SH-SY5Y (cell line): ENCODE measurements around the gene TRIM14.

Source experiments
- GATA2 ChIP-seq: IDR thresholded peaks from 2 replicates; pipeline ENCODE4 v1.6.1; 2011; ENCODE audit warnings: mild to moderate bottlenecking, low read depth, low read length
- GATA3 ChIP-seq: IDR thresholded peaks from 2 replicates; pipeline ENCODE4 v1.6.1; 2011; ENCODE audit warnings: low read depth, mild to moderate bottlenecking, low read length, moderate library complexity

DNA sequence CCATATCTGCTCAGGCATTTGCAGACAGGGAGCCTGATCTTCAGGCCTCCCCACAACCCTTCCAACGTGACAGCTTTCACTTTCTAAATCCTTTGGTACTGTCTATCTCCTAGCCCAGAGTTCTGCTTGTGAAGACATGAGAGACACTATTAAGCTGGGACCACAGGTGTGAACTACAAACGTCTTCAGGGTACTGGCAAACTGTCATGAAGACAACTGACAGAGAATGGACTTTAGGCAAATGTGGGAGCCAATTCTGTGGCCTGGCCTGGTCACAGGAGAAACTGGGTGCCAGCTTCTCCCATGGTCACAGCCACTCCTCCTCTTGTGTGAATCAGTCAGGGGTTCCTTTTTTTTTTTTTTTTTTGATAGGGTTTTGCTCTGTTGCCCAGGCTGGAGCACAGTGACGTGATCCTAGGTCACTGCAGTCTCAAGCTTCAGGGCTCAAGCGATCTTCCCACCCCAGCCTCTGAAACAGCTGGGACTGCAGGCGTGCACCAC, 10.4 kb downstream of the TRIM14 start:
- no peak for TF ChIP-seq GATA2
- TF ChIP-seq GATA3 = no peak
